Fibroblast of villous mesenchyme (primary cell): ENCODE results near the gene PTGES3L. TPM values are rescaled to one million over a fixed set of nuclear protein-coding genes. Genes with fewer than 3 reads are reported as not detected.
"Not testable (repeated sequence)": the region's sequence is repeated elsewhere in the genome, so short reads cannot be mapped to it uniquely, and the experiment has no call there.

Experiments used
- DNase-seq: peaks from one replicate; pipeline ENCODE4 v3.0.0-alpha.2; 2010; ENCODE audit warnings: low read depth
- H3K4me3 ChIP-seq: 2 replicates; pipeline ENCODE4 v1.5.1; 2011; ENCODE audit warnings: low read depth, mild to moderate bottlenecking, low read length
- small RNA-seq: library from RNA; depleted of rRNA; stranded (forward); fragments of <200 nt; gene quantifications from one replicate; pipeline ENCODE3, GENCODE V24; 2012
- total RNA-seq: library from RNA; depleted of rRNA; stranded (reverse); fragments of >200 nt; gene quantifications from 2 replicates; pipeline ENCODE4 v1.2.3, GENCODE V29; 2012
- TF ChIP-seq, protein P1 (sequence below): IDR thresholded peaks from 2 replicates; pipeline ENCODE4 v1.5.1; 2012; ENCODE audit warnings: low read depth, mild to moderate bottlenecking, low read length; ENCODE audit not compliant: insufficient read depth

Gene PTGES3L
- total RNA-seq, 1 donor, result 1.3 TPM

DNA sequence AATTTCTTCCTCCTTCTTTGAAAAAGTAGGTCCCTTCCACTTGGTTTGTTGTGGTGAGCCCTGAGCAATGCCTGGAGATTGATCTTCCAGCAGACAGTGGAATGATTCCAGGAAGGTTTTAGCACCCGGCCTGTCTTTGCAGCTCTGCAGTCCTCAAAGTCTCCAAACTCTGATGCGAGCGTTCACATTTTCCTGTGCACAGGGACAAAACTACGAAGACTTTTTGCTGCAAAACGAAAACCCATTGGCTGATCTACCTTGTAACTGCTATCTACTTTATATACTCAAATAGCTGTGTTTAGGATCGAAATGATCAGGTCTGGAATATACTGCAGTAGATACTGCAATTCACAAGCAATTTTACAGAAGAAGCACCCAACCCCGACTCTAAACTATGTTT lies 57.6 kb downstream of the PTGES3L start:
- DNase-seq, result no peak
- TF ChIP-seq, protein P1, sequence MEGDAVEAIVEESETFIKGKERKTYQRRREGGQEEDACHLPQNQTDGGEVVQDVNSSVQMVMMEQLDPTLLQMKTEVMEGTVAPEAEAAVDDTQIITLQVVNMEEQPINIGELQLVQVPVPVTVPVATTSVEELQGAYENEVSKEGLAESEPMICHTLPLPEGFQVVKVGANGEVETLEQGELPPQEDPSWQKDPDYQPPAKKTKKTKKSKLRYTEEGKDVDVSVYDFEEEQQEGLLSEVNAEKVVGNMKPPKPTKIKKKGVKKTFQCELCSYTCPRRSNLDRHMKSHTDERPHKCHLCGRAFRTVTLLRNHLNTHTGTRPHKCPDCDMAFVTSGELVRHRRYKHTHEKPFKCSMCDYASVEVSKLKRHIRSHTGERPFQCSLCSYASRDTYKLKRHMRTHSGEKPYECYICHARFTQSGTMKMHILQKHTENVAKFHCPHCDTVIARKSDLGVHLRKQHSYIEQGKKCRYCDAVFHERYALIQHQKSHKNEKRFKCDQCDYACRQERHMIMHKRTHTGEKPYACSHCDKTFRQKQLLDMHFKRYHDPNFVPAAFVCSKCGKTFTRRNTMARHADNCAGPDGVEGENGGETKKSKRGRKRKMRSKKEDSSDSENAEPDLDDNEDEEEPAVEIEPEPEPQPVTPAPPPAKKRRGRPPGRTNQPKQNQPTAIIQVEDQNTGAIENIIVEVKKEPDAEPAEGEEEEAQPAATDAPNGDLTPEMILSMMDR, result no peak
- H3K4me3 ChIP-seq, result no peak overlapping the region

DNA sequence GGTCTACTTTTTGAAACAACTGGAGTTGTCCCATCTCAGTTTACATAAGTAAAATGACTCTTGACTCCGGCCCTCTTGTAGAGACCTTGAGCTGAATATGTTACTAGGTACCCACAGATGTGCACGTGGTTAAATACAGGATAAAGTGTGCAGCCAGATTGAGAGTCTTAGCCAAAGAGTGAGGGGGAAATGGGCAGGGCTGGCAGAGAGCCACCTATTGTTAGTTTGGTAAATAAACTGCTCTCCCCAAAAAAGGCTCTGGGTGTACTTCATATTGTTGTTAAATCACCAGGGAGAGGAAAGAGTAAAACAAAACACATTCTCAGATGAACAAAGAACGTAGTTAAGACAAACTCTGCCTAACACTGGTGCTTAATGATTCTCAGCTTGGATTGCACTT lies 59.0 kb downstream of the PTGES3L start:
- DNase-seq, result no peak
- TF ChIP-seq, protein P1, result no peak
- H3K4me3 ChIP-seq, result no peak overlapping the region

DNA sequence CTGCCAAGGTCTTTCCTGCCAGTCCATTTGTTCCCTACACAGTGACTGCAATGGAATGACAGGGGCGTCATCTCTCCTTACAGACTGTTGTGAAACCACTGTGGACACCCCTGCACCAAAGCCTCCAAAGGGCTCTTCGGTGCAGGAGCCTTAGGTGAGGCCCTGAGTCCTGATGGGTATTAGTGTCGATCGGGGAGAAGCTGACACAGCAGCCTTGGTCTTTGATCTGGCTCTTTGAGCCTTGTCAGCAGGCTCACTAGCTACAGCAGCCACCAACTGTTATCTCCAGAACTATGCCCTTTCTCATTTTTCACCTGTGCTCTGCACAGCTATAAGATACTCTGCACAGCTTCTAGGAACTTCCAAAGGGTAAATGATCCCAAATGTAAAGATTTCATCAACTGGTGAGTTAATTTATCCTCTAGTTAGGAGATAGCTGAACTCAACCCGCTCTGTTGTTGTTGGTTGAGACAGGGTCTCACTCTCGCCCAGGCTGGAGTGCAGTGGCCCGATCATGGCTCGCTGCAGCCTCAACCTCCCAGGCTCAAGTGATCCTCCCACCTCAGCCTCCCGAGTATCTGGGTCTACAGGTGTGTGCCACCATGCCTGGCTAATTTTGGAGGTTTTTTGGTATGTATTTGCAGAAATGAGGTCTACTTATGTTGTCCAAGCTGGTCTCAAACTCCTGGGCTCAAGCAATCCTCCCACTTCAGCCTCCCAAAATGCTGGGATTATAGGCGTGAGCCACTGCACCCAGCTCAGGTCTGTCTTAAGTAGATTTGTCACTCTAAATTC lies 59.6 kb downstream of the PTGES3L start:
- H3K4me3 ChIP-seq, result no peak overlapping the region
- TF ChIP-seq, protein P1, result no peak
- no peak for DNase-seq

- not testable (repeated sequence) for H3K4me3 ChIP-seq, DNase-seq
Measured at GRCh38 chr17:42919522-42920077, 60.3 kb downstream of the PTGES3L start.

DNA sequence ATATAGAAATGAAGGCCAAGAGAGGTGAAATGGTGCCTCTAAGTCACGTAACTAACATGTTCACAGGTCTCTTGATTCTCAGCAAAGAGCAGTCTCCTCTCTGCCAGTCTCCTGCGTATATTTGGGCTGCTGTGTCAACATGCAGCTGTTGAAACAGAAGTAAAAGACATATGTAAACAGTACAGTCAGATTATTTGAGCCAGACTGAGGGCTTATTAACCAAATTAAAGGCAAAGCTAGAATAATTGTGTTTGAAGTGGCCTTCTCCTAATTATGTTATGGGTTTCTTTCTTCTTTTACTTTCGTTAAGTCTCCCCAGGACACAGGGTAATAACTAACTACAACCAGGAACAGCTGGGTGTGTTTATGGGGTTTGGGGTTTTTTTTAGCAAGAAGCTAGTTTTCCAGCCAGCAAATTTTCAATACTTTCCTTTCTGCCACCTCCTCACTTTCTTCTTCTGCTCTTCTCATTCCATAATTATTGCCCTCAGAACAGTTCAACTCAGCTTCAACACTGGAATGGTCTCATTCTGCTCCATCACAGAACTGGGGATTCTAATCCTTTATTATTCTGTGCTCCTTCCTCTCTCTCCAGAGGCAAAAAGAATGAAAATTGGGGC lies 60.9 kb downstream of the PTGES3L start:
- H3K4me3 ChIP-seq, result no peak overlapping the region
- DNase-seq, result no peak
- TF ChIP-seq, protein P1, result no peak

Small RNA genes lying within 50 kb of the gene (small RNA-seq; reads per million reads assigned to genes)
- not detected for gene AARSD1
- gene RF00561, result not detected

Other genes starting within 250 kb of the PTGES3L start
- 16.8 and 22.0 TPM in 2 replicates for gene EZH1, start 235.0 kb downstream of the PTGES3L start, total RNA-seq
- gene RAMP2, start 218.9 kb downstream of the PTGES3L start, total RNA-seq, result not detected in 2 replicates
- 52.2 and 53.1 TPM in 2 replicates for gene VPS25, start 206.6 kb downstream of the PTGES3L start, total RNA-seq
- gene WNK4, start 199.5 kb downstream of the PTGES3L start, total RNA-seq, result 1.3 and 3.9 TPM in 2 replicates
- 52.2 and 66.4 TPM in 2 replicates for gene COA3, start 181.4 kb downstream of the PTGES3L start, total RNA-seq
- gene CNTD1, start 181.2 kb downstream of the PTGES3L start, total RNA-seq, result 0.32 TPM in 1 of 2 replicates, not detected in the other
- 70.2 and 90.2 TPM in 2 replicates for gene BECN1, start 155.8 kb downstream of the PTGES3L start, total RNA-seq
- gene PSME3, start 146.7 kb downstream of the PTGES3L start, total RNA-seq, result 102 and 130 TPM in 2 replicates
- 0.43 and 0.64 TPM in 2 replicates for gene AOC2, start 135.5 kb downstream of the PTGES3L start, total RNA-seq
- gene AOC3, start 128.9 kb downstream of the PTGES3L start, total RNA-seq, result under 0.01 and 0.32 TPM in 2 replicates
- gene G6PC1, start 79.3 kb downstream of the PTGES3L start, total RNA-seq, result not detected in 2 replicates
- gene AARSD1, start 15.6 kb downstream of the PTGES3L start, total RNA-seq, result 16.0 and 16.8 TPM in 2 replicates
- gene RUNDC1, start 485 bp upstream of the PTGES3L start, total RNA-seq, result 9.3 and 11.2 TPM in 2 replicates
- gene RPL27, start 18.3 kb upstream of the PTGES3L start, total RNA-seq, result 1,005 and 1,254 TPM in 2 replicates
- 31.5 and 34.5 TPM in 2 replicates for gene IFI35, start 26.7 kb upstream of the PTGES3L start, total RNA-seq
- 207 and 320 TPM in 2 replicates for gene VAT1, start 42.3 kb upstream of the PTGES3L start, total RNA-seq
- gene RND2, start 45.2 kb upstream of the PTGES3L start, total RNA-seq, result 0.97 and 1.3 TPM in 2 replicates
- 11.9 and 16.8 TPM in 2 replicates for gene BRCA1, start 145.3 kb upstream of the PTGES3L start, total RNA-seq
- gene NBR1, start 191.1 kb upstream of the PTGES3L start, total RNA-seq, result 79.9 and 135 TPM in 2 replicates
- 11.0 and 11.7 TPM in 2 replicates for gene TMEM106A, start 231.8 kb upstream of the PTGES3L start, total RNA-seq
- not detected in 2 replicates for gene CCDC200, start 248.5 kb upstream of the PTGES3L start, total RNA-seq